Panc1 (cell line): Measurements from ENCODE around the gene RNF175. TPM values are rescaled to one million over a fixed set of nuclear protein-coding genes. Genes with fewer than 3 reads are reported as not detected.

Source experiments
- ATAC-seq: fragments of 200-7000 bp; cut with Tn5 transposase; 2 replicates; pipeline ENCODE4 v1.9.1; 2020; ENCODE audit warnings: mild to moderate bottlenecking, moderate library complexity
- BruUV-seq: library from RNA; stranded (reverse); fragments of 400-500 nt; replicated peaks from 2 replicates; lab custom pipeline; 2021; lab: Mats Ljungman, UMichigan
- CTCF ChIA-PET: fragments of 300-600 bp; sonication (Branson Sonifier 250); formaldehyde crosslinking; loops from one replicate; lab custom pipeline; 2022; ENCODE audit warnings: antibody characterized with exemption; lab: Charles Lee
- POLR2A ChIA-PET: fragments of 300-600 bp; sonication (Branson Sonifier 250); formaldehyde crosslinking; loops from one replicate; lab custom pipeline; 2022; ENCODE audit warnings: antibody characterized with exemption; lab: Charles Lee
- DNase-seq: peaks from one replicate; pipeline ENCODE4 v3.0.0-alpha.2; 2010; ENCODE audit warnings: low read depth, low spot score
- H3K27ac ChIP-seq: 2 replicates; pipeline ENCODE4 v1.5.1; 2011; ENCODE audit warnings: mild to moderate bottlenecking, low read length, inconsistent platforms
- H3K27me3 ChIP-seq: fragments of 200-500 bp; sonication (Bioruptor generic); 2 replicates; pipeline ENCODE4 v1.6.0; 2014; ENCODE audit warnings: low read length, inconsistent platforms; ENCODE audit not compliant: control insufficient read depth, insufficient read depth
- H3K36me3 ChIP-seq: fragments of 200-500 bp; sonication (Bioruptor generic); 2 replicates; pipeline ENCODE4 v1.5.1; 2014; ENCODE audit warnings: inconsistent platforms, mild to moderate bottlenecking, low read length, moderate library complexity; ENCODE audit not compliant: control insufficient read depth, insufficient read depth
- H3K4me1 ChIP-seq: 2 replicates; pipeline ENCODE4 v1.5.1; 2011; ENCODE audit warnings: inconsistent platforms, mild to moderate bottlenecking, low read length, moderate library complexity; ENCODE audit not compliant: control insufficient read depth, insufficient read depth
- H3K4me3 ChIP-seq, 2 experiments: 2 replicates each; pipeline ENCODE4 v1.5.1; 2011 to 2012; ENCODE audit warnings: low read depth in 2 of 2, low read length in 2 of 2, mild to moderate bottlenecking in 2 of 2, inconsistent platforms in 1 of 2, moderate library complexity in 1 of 2
- H3K9me3 ChIP-seq: fragments of 200-500 bp; sonication (Bioruptor generic); 2 replicates; pipeline ENCODE4 v1.5.1; 2014; ENCODE audit warnings: low read depth, mild to moderate bottlenecking, inconsistent platforms, low read length, moderate library complexity; ENCODE audit not compliant: control insufficient read depth, insufficient read depth
- POLR2AphosphoS5 ChIP-seq: IDR thresholded peaks from 2 replicates; pipeline ENCODE4 v1.6.1; 2012; ENCODE audit warnings: mild to moderate bottlenecking, low read depth, low read length, moderate library complexity
- SIN3A ChIP-seq: IDR thresholded peaks from 2 replicates; pipeline ENCODE4 v1.6.1; 2012; ENCODE audit warnings: low read depth, mild to moderate bottlenecking, low read length, moderate library complexity, borderline replicate concordance; ENCODE audit not compliant: insufficient read depth
- TCF7L2 ChIP-seq: IDR thresholded peaks from 2 replicates; pipeline ENCODE4 v1.6.1; 2011; ENCODE audit warnings: mild to moderate bottlenecking, low read depth, low read length, inconsistent platforms
- in situ Hi-C: cut with HindIII; loops from 2 replicates; pipeline ENCODE4 v1.10.0; 2016; ENCODE audit warnings: low sequenced_read_pairs, low pct_unique_long_range_greater_than_20kb
- intact Hi-C: fragments of 100-400 bp; cut with micrococcal nuclease; formaldehyde crosslinking; loops from one replicate; pipeline ENCODE4 v1.10.0; 2022; ENCODE audit not compliant: unreplicated experiment
- total RNA-seq: library from RNA; stranded (reverse); gene quantifications from one replicate; pipeline ENCODE4 v1.2.1, GENCODE V29; 2021; ENCODE audit not compliant: unreplicated experiment
- TF ChIP-seq, protein P1 (sequence below): fragments of 450-650 bp; IDR thresholded peaks from 2 replicates; pipeline ENCODE4 v1.5.1; 2017; ENCODE audit warnings: mild to moderate bottlenecking
- TF ChIP-seq, protein P2 (sequence below), 2 experiments: IDR thresholded peaks; 2 replicates each; pipeline ENCODE4 v1.6.1; 2011 to 2012; ENCODE audit warnings: low read depth in 2 of 2, control low read depth in 1 of 2, low read length in 1 of 2, mild to moderate bottlenecking in 1 of 2, moderate library complexity in 1 of 2; ENCODE audit not compliant: insufficient read depth in 1 of 2

RNF175 gene
- total RNA-seq, 1 experiment from 2014 or later, result not detected

DNA sequence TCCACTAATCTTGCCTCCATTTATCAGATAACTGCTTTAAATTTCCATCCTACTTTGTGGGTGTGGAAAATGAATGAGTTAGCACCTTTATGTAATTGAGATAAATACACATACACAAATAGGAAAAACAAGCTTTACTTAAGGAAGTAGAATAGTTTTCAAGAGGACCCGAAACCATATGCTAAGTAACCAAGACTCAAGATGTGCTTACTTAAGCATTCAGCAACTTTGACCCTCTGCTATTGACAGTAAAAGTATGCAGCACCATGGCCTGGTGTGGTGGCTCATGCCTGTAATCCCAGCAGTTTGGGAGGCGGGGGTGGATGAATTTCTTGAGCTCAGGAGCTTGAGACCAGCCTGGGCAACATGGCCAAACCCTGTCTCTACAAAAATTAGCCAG lies 29.9 kb downstream of the RNF175 start:
- ChIA-PET POLR2A (interaction anchor here (0.6 kb wide), 1 partner anchor 470 kb away, joined by 4 read pairs; no protein-coding TSS in a partner anchor), CTCF (no interaction called here)
- Histone ChIP-seq H3K36me3 (no peaks in the 10 kb centered on the region), H3K9me3 (no peaks in the 10 kb centered on the region), H3K27me3 (no peaks in the 10 kb centered on the region; the same call in 1 of the 2 replicates), H3K4me1 (no peaks in the 10 kb centered on the region), H3K4me3 (no peak overlapping the region), H3K27ac (no peak overlapping the region)
- BruUV-seq, result no TSS peak
- in situ Hi-C loops (no loop called here), intact Hi-C loops (no loop called here)
- ATAC-seq (no peak), DNase-seq (no peak)
- TF ChIP-seq POLR2AphosphoS5 (no peak), TCF7L2 (no peak), SIN3A (no peak)
- TF ChIP-seq, protein P1, sequence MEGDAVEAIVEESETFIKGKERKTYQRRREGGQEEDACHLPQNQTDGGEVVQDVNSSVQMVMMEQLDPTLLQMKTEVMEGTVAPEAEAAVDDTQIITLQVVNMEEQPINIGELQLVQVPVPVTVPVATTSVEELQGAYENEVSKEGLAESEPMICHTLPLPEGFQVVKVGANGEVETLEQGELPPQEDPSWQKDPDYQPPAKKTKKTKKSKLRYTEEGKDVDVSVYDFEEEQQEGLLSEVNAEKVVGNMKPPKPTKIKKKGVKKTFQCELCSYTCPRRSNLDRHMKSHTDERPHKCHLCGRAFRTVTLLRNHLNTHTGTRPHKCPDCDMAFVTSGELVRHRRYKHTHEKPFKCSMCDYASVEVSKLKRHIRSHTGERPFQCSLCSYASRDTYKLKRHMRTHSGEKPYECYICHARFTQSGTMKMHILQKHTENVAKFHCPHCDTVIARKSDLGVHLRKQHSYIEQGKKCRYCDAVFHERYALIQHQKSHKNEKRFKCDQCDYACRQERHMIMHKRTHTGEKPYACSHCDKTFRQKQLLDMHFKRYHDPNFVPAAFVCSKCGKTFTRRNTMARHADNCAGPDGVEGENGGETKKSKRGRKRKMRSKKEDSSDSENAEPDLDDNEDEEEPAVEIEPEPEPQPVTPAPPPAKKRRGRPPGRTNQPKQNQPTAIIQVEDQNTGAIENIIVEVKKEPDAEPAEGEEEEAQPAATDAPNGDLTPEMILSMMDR, result no peak
- TF ChIP-seq, protein P2, sequence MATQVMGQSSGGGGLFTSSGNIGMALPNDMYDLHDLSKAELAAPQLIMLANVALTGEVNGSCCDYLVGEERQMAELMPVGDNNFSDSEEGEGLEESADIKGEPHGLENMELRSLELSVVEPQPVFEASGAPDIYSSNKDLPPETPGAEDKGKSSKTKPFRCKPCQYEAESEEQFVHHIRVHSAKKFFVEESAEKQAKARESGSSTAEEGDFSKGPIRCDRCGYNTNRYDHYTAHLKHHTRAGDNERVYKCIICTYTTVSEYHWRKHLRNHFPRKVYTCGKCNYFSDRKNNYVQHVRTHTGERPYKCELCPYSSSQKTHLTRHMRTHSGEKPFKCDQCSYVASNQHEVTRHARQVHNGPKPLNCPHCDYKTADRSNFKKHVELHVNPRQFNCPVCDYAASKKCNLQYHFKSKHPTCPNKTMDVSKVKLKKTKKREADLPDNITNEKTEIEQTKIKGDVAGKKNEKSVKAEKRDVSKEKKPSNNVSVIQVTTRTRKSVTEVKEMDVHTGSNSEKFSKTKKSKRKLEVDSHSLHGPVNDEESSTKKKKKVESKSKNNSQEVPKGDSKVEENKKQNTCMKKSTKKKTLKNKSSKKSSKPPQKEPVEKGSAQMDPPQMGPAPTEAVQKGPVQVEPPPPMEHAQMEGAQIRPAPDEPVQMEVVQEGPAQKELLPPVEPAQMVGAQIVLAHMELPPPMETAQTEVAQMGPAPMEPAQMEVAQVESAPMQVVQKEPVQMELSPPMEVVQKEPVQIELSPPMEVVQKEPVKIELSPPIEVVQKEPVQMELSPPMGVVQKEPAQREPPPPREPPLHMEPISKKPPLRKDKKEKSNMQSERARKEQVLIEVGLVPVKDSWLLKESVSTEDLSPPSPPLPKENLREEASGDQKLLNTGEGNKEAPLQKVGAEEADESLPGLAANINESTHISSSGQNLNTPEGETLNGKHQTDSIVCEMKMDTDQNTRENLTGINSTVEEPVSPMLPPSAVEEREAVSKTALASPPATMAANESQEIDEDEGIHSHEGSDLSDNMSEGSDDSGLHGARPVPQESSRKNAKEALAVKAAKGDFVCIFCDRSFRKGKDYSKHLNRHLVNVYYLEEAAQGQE (IDR thresholded peaks at IDR 0.05; ENCODE audit: insufficient read depth in 1 of 2, low read depth in 2 of 2, low read length in 1 of 2), result no peak

DNA sequence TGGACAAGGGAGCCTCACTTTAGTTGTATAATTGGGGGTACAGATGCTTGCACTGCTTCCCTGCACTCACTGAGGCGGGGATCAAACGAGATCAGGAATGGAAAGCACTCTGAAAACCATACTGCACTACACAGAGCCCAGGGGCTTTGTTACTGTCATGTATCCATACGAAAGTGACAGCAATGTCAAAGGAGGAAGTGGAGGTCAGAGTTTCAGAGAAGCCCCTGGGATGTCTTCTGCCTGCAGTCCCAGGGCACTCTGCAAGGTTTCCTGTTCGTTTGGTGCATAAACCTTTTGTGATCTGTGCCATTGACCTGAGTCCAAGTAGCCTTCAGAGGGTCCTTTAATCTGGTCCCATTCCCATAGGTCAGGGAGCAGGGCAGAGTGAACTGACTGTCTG lies 31.2 kb downstream of the RNF175 start:
- TF ChIP-seq POLR2AphosphoS5 (no peak), TCF7L2 (no peak), SIN3A (no peak)
- TF ChIP-seq, protein P1, result no peak
- TF ChIP-seq, protein P2 (IDR thresholded peaks at IDR 0.05; ENCODE audit: insufficient read depth in 1 of 2, low read depth in 2 of 2, low read length in 1 of 2), result no peak
- Histone ChIP-seq H3K4me3 (no peak overlapping the region), H3K27ac (no peak overlapping the region), H3K9me3 (no peaks in the 10 kb centered on the region), H3K4me1 (no peaks in the 10 kb centered on the region), H3K36me3 (no peaks in the 10 kb centered on the region), H3K27me3 (no peaks in the 10 kb centered on the region; the same call in 1 of the 2 replicates)
- DNase-seq (no peak), ATAC-seq (no peak)
- POLR2A ChIA-PET, result no interaction called here
- in situ Hi-C loops, result no loop called here
- intact Hi-C loops, result no loop called here
- BruUV-seq, result no TSS peak
- CTCF ChIA-PET, result no interaction called here
